DMS114 treated with DMSO at 0.1 percent for 48 hours (cell line): ENCODE measurements around the gene SEMA3B.
"Not testable (repeated sequence)": the region's sequence is repeated elsewhere in the genome, so short reads cannot be mapped to it uniquely, and the experiment has no call there.

ENCODE experiments used
- DNase-seq: peaks from one replicate; lab custom pipeline; 2025; ENCODE audit not compliant: unreplicated experiment; lab: John Stamatoyannopoulos, UW

The SEMA3B gene

GRCh38 chr3:50237754-50238548, 31.0 kb upstream of the SEMA3B start:
- DNase-seq, result no peak

- no peak for DNase-seq
These were observed 30.4 kb upstream of the SEMA3B start for GRCh38 chr3:50238549-50239026.

- DNase-seq, result no peak
These were observed 29.3 kb upstream of the SEMA3B start for GRCh38 chr3:50239649-50240048.

- DNase-seq, result no peak
These were observed 27.8 kb upstream of the SEMA3B start for GRCh38 chr3:50241163-50241562.

GRCh38 chr3:50241713-50242380, 27.1 kb upstream of the SEMA3B start:
- DNase-seq, result no peak

GRCh38 chr3:50242381-50242770, 26.6 kb upstream of the SEMA3B start:
- no peak for DNase-seq

GRCh38 chr3:50242851-50243542, 25.9 kb upstream of the SEMA3B start:
- no peak for DNase-seq

- no peak for DNase-seq
These were observed 25.4 kb upstream of the SEMA3B start for GRCh38 chr3:50243543-50243895.

- not testable (repeated sequence) for DNase-seq
These were observed 24.1 kb upstream of the SEMA3B start for GRCh38 chr3:50244813-50245212.

- no peak for DNase-seq
These were observed 23.6 kb upstream of the SEMA3B start for GRCh38 chr3:50245251-50245745.

- DNase-seq, result peak; percentile 46
These were observed 23.0 kb upstream of the SEMA3B start for GRCh38 chr3:50245831-50246516.

- DNase-seq, result no peak
These were observed 22.4 kb upstream of the SEMA3B start for GRCh38 chr3:50246517-50246954.

- no peak for DNase-seq
These were observed 20.6 kb upstream of the SEMA3B start for GRCh38 chr3:50248387-50248786.

GRCh38 chr3:50249457-50249856, 19.5 kb upstream of the SEMA3B start:
- no peak for DNase-seq

- no peak for DNase-seq
These were observed 18.4 kb upstream of the SEMA3B start for GRCh38 chr3:50250514-50250913.

GRCh38 chr3:50251220-50251619, 17.7 kb upstream of the SEMA3B start:
- DNase-seq, result no peak

GRCh38 chr3:50254577-50255250, 14.2 kb upstream of the SEMA3B start:
- no peak for DNase-seq

- DNase-seq, result no peak
These were observed 13.7 kb upstream of the SEMA3B start for GRCh38 chr3:50255251-50255615.

GRCh38 chr3:50256978-50257890, 11.7 kb upstream of the SEMA3B start:
- DNase-seq, result peak; percentile 14
